ENCODE results near the gene SNX13.
"Not testable (repeated sequence)": the region's sequence is repeated elsewhere in the genome, so short reads cannot be mapped to it uniquely, and the experiment has no call there.

SNX13 gene

DNA sequence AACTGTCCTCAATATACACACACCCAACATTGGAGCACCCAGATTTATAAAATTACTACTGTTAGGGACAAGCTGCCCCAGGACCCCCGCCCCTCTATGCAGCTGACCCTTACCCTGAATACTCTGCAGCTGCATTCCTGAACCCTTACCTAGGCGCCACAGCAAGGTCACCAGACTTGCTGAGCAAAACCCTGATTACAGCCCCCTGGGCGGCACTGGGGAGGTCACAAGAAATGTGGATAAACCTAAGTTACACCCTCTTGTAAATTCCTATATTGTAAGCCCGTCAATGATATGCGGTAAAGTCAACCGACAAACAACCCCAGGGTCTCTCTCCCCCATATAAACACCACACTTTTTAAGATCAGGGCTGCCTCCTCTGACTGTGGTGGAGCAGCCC, 25.1 kb downstream of the SNX13 start:
- H3K9me3 ChIP-seq (ENCODE audit: control insufficient read depth in 1 of 2, low read length in 2 of 2), result peaks cover 5 to 12% of the 10 kb centered on the region in 2 donors
- H3K4me3 ChIP-seq (ENCODE audit: low read depth in 1 of 2, low read length in 2 of 2), result no peak overlapping the region
- H3K27me3 ChIP-seq (ENCODE audit: control insufficient read depth in 1 of 2, insufficient read depth in 2 of 2, low read length in 2 of 2), result no peaks in the 10 kb centered on the region
- H3K27ac ChIP-seq (ENCODE audit: low read depth, low read length), result no peak overlapping the region
- H3K36me3 ChIP-seq (ENCODE audit: control insufficient read depth in 1 of 2, insufficient read depth in 2 of 2, low read length in 2 of 2), result no peaks in the 10 kb centered on the region
- H3K4me1 ChIP-seq (ENCODE audit: control insufficient read depth in 1 of 2, insufficient read depth in 2 of 2, low read length in 2 of 2), result peaks cover 4 to 8% of the 10 kb centered on the region in 2 donors
- no peak overlapping the region for H3K9ac ChIP-seq (ENCODE audit: low read depth in 1 of 2, low read length in 2 of 2)

DNA sequence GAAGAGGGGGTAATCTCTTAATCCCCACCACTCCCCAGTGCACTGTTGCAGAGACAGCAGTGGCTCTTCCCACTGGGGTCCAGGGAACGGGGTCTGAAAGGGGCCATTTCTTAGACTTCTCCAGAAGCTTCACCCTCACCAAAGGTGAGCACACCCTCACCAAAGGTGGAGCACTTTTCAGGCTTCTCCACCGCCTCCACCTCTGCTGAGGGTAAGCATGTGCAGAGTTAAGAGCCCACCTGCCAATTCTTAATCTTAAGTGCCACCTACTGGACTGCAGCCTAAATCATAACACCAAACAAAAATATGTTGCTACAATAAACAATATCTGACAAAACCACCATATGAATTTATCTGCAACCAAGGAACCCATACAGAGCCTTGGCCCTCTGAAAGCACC, 27.0 kb downstream of the SNX13 start:
- no peak overlapping the region for H3K27ac ChIP-seq (ENCODE audit: low read depth, low read length)
- H3K27me3 ChIP-seq (ENCODE audit: control insufficient read depth in 1 of 2, insufficient read depth in 2 of 2, low read length in 2 of 2), result no peaks in the 10 kb centered on the region
- peaks cover 5 to 12% of the 10 kb centered on the region in 2 donors for H3K9me3 ChIP-seq (ENCODE audit: control insufficient read depth in 1 of 2, low read length in 2 of 2)

DNA sequence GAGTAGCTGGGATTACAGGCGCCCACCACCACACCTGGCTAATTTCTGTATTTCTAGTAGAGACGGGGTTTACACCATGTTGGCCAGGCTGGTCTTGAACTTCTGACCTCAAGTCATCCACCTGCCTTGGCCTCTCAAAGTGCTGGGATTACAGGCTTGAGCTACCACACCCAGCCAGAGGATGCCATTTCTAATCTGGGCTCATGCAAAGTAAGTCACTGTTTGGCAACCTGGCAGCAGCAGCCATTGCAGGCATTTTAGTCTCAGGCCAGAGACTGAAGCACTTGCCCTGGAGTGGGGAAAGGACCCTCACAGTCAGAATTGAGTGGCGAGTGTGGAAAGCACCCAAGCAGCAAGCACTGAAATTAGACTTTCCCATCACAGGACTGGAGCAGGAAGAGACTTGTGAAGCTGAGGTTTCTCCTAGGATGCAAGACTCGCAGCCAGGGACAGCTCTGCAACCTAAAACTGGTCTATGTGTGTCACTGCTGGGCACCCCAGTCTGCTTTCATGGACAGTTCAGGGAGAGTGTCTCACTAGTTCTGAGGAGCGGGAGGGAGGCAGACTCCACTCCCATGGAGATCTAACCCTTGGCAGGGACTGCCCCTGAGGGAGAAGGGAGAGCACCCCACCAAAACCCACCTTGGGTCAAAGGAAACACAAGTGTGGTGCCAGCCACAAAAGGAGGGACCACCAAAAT, 27.6 kb downstream of the SNX13 start:
- no peak overlapping the region for H3K4me3 ChIP-seq (ENCODE audit: low read depth in 1 of 2, low read length in 2 of 2)
- no peak overlapping the region for H3K9ac ChIP-seq (ENCODE audit: low read depth in 1 of 2, low read length in 2 of 2)
- H3K4me1 ChIP-seq (ENCODE audit: control insufficient read depth in 1 of 2, insufficient read depth in 2 of 2, low read length in 2 of 2), result peaks cover 4 to 8% of the 10 kb centered on the region in 2 donors
- peaks cover 0 to 4% of the 10 kb centered on the region in 2 donors for H3K36me3 ChIP-seq (ENCODE audit: control insufficient read depth in 1 of 2, insufficient read depth in 2 of 2, low read length in 2 of 2)
- no peak overlapping the region for H3K27ac ChIP-seq (ENCODE audit: low read depth, low read length)
- H3K9me3 ChIP-seq (ENCODE audit: control insufficient read depth in 1 of 2, low read length in 2 of 2), result peaks cover 5 to 12% of the 10 kb centered on the region in 2 donors
- no peaks in the 10 kb centered on the region for H3K27me3 ChIP-seq (ENCODE audit: control insufficient read depth in 1 of 2, insufficient read depth in 2 of 2, low read length in 2 of 2)

More for the DNA sequence above, 27.0 kb downstream of the SNX13 start:
- Histone ChIP-seq H3K9ac (ENCODE audit: low read depth in 1 of 2, low read length in 2 of 2) (no peak overlapping the region), H3K4me1 (ENCODE audit: control insufficient read depth in 1 of 2, insufficient read depth in 2 of 2, low read length in 2 of 2) (peaks cover 4 to 8% of the 10 kb centered on the region in 2 donors), H3K36me3 (ENCODE audit: control insufficient read depth in 1 of 2, insufficient read depth in 2 of 2, low read length in 2 of 2) (peaks cover 0 to 4% of the 10 kb centered on the region in 2 donors), H3K4me3 (ENCODE audit: low read depth in 1 of 2, low read length in 2 of 2) (no peak overlapping the region)

DNA sequence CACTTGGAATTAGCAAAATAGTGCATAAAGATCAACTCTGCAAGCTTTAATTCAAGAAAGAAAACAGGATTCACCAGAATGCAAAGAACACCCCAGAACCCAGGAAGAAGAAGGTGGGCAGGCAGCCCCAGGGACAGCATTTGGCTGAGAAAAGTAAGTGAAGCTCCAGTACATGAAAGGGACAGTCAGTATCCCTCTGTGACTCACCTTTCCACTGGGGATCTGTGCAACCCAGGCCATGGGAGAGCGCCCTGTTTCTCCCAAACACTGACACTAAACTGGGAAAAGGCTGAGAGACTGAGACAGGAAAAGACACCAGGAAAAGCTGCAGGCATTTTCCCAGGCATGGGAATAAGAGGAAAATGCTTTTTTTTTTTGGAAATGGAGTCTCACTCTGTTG, 28.2 kb downstream of the SNX13 start:
- Histone ChIP-seq H3K27ac (ENCODE audit: low read depth, low read length) (no peak overlapping the region), H3K4me3 (ENCODE audit: low read depth in 1 of 2, low read length in 2 of 2) (no peak overlapping the region)

DNA sequence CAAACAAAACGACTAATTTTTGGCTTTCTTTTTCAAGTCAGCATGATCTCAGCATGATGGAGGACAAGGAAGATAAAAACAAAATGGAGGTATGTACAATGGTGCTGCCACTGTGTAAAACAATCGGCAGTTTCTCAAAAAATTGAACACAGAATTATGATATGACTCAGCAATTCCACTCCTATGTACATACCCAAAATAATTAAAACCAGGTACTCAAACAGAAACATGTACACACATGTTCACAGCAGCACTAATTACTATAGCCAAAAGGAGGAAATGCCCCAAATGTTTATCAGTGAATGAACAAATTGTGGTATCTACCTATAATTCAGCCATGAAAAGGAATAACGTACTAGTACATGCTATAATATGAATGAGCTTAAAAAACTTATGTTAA, 29.9 kb downstream of the SNX13 start:
- H3K4me1 ChIP-seq (ENCODE audit: control insufficient read depth in 1 of 2, insufficient read depth in 2 of 2, low read length in 2 of 2), result peaks cover 4 to 12% of the 10 kb centered on the region in 2 donors
- no peaks in the 10 kb centered on the region for H3K27me3 ChIP-seq (ENCODE audit: control insufficient read depth in 1 of 2, insufficient read depth in 2 of 2, low read length in 2 of 2)
- H3K9ac ChIP-seq (ENCODE audit: low read depth in 1 of 2, low read length in 2 of 2), result no peak overlapping the region
- no peak overlapping the region for H3K27ac ChIP-seq (ENCODE audit: low read depth, low read length)
- H3K4me3 ChIP-seq (ENCODE audit: low read depth in 1 of 2, low read length in 2 of 2), result no peak overlapping the region
- H3K36me3 ChIP-seq (ENCODE audit: control insufficient read depth in 1 of 2, insufficient read depth in 2 of 2, low read length in 2 of 2), result peaks cover 0 to 4% of the 10 kb centered on the region in 2 donors
- H3K9me3 ChIP-seq (ENCODE audit: control insufficient read depth in 1 of 2, low read length in 2 of 2), result no peaks in the 10 kb centered on the region

More for the DNA sequence above, 28.2 kb downstream of the SNX13 start:
- H3K4me1 ChIP-seq (ENCODE audit: control insufficient read depth in 1 of 2, insufficient read depth in 2 of 2, low read length in 2 of 2), result peaks cover 4 to 12% of the 10 kb centered on the region in 2 donors
- no peaks in the 10 kb centered on the region for H3K27me3 ChIP-seq (ENCODE audit: control insufficient read depth in 1 of 2, insufficient read depth in 2 of 2, low read length in 2 of 2)
- peaks cover 0 to 4% of the 10 kb centered on the region in 2 donors for H3K36me3 ChIP-seq (ENCODE audit: control insufficient read depth in 1 of 2, insufficient read depth in 2 of 2, low read length in 2 of 2)
- peaks cover 5 to 11% of the 10 kb centered on the region in 2 donors for H3K9me3 ChIP-seq (ENCODE audit: control insufficient read depth in 1 of 2, low read length in 2 of 2)
- no peak overlapping the region for H3K9ac ChIP-seq (ENCODE audit: low read depth in 1 of 2, low read length in 2 of 2)

DNA sequence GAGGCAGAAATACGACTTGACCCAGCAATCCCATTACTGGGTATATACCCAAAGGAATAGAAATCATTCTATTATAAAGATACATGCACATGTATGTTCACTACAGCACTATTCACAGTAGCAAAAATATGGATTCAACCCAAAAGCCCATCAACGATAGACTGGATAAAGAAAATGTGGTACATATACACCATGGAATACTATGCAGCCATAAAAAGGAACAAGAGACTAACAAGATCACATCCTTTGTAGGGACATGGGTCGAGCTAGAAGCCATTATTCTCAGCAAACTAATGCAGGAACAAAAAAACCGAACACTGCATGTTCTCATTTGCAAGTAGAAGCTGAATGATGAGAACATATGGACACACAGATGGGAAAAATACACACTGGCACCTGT, 31.0 kb downstream of the SNX13 start:
- H3K27me3 ChIP-seq (ENCODE audit: control insufficient read depth in 1 of 2, insufficient read depth in 2 of 2, low read length in 2 of 2); H3K27ac ChIP-seq (ENCODE audit: low read depth, low read length); H3K36me3 ChIP-seq (ENCODE audit: control insufficient read depth in 1 of 2, insufficient read depth in 2 of 2, low read length in 2 of 2); H3K4me3 ChIP-seq (ENCODE audit: low read depth in 1 of 2, low read length in 2 of 2); H3K9me3 ChIP-seq (ENCODE audit: control insufficient read depth in 1 of 2, low read length in 2 of 2); H3K9ac ChIP-seq (ENCODE audit: low read depth in 1 of 2, low read length in 2 of 2); H3K4me1 ChIP-seq (ENCODE audit: control insufficient read depth in 1 of 2, insufficient read depth in 2 of 2, low read length in 2 of 2): not testable (repeated sequence)

DNA sequence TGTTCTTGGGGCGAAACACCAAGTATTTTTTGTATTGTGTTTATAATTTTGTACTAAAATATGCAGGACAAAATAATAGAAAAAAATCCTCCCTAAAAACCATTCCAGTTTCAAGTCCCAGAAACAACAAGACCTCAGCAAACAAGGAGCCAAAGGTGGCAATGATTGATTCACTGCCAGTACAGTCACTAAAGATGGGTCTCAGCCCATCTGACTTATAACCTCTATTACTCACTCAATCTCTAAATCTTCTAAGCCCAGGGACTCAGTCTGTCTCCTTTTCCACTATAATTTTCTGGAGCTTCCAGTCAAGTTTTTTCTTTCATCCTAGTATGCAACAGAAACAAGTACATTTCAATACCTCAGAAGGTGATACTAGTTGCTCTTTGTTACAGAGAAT, 33.3 kb downstream of the SNX13 start:
- Histone ChIP-seq H3K27me3 (ENCODE audit: control insufficient read depth in 1 of 2, insufficient read depth in 2 of 2, low read length in 2 of 2) (no peaks in the 10 kb centered on the region), H3K36me3 (ENCODE audit: control insufficient read depth in 1 of 2, insufficient read depth in 2 of 2, low read length in 2 of 2) (peaks cover 0 to 4% of the 10 kb centered on the region in 2 donors), H3K4me3 (ENCODE audit: low read depth in 1 of 2, low read length in 2 of 2) (no peak overlapping the region), H3K4me1 (ENCODE audit: control insufficient read depth in 1 of 2, insufficient read depth in 2 of 2, low read length in 2 of 2) (peaks cover 0 to 9% of the 10 kb centered on the region in 2 donors), H3K27ac (ENCODE audit: low read depth, low read length) (no peak overlapping the region), H3K9me3 (ENCODE audit: control insufficient read depth in 1 of 2, low read length in 2 of 2) (no peaks in the 10 kb centered on the region), H3K9ac (ENCODE audit: low read depth in 1 of 2, low read length in 2 of 2) (no peak overlapping the region)

DNA sequence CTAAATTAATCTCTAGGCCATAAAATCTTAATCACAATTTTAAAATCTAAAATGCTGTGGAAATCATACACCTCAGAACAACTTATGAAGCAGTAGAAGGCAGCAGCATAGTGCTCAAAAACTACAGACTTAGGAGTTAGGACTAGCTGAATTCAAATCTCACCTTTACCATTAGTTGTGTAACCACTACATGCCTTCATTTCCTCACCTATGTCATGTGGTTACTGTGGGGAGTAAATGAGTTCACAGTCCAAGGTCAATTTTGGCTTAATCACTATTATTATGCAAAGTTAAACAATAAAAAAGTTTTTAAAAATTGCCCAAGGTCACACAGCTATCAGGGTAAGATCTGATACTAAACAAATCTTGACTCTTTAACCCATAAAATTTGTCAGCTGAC, 37.0 kb downstream of the SNX13 start:
- H3K27ac ChIP-seq (ENCODE audit: low read depth, low read length), result no peak overlapping the region
- no peaks in the 10 kb centered on the region for H3K9me3 ChIP-seq (ENCODE audit: control insufficient read depth in 1 of 2, low read length in 2 of 2)
- no peaks in the 10 kb centered on the region for H3K27me3 ChIP-seq (ENCODE audit: control insufficient read depth in 1 of 2, insufficient read depth in 2 of 2, low read length in 2 of 2)
- peaks cover 0 to 9% of the 10 kb centered on the region in 2 donors for H3K4me1 ChIP-seq (ENCODE audit: control insufficient read depth in 1 of 2, insufficient read depth in 2 of 2, low read length in 2 of 2)
- H3K36me3 ChIP-seq (ENCODE audit: control insufficient read depth in 1 of 2, insufficient read depth in 2 of 2, low read length in 2 of 2), result no peaks in the 10 kb centered on the region
- no peak overlapping the region for H3K4me3 ChIP-seq (ENCODE audit: low read depth in 1 of 2, low read length in 2 of 2)
- no peak overlapping the region for H3K9ac ChIP-seq (ENCODE audit: low read depth in 1 of 2, low read length in 2 of 2)

DNA sequence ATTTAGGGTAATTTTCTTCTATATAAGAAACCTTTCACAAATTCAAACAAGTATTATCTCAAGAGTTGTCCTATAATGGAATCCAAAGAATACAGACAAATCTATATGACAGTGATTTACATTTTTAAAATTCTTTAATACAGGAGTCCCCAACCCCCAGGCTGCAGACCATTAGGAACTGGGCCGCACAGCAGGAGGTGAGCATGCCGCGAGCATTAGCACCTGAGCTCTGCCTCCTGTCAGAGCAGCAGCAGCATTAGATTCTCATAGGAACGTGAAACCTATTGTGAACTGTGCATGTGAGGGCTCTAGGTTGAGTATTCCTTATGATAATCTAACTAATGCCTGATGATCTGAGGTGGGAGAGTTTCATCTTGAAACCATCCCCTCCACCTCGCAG, 37.7 kb downstream of the SNX13 start:
- Histone ChIP-seq H3K4me1 (ENCODE audit: control insufficient read depth in 1 of 2, insufficient read depth in 2 of 2, low read length in 2 of 2) (peaks cover 0 to 9% of the 10 kb centered on the region in 2 donors), H3K27ac (ENCODE audit: low read depth, low read length) (no peak overlapping the region), H3K4me3 (ENCODE audit: low read depth in 1 of 2, low read length in 2 of 2) (no peak overlapping the region), H3K27me3 (ENCODE audit: control insufficient read depth in 1 of 2, insufficient read depth in 2 of 2, low read length in 2 of 2) (no peaks in the 10 kb centered on the region), H3K9me3 (ENCODE audit: control insufficient read depth in 1 of 2, low read length in 2 of 2) (no peaks in the 10 kb centered on the region), H3K9ac (ENCODE audit: low read depth in 1 of 2, low read length in 2 of 2) (no peak overlapping the region), H3K36me3 (ENCODE audit: control insufficient read depth in 1 of 2, insufficient read depth in 2 of 2, low read length in 2 of 2) (no peaks in the 10 kb centered on the region)

DNA sequence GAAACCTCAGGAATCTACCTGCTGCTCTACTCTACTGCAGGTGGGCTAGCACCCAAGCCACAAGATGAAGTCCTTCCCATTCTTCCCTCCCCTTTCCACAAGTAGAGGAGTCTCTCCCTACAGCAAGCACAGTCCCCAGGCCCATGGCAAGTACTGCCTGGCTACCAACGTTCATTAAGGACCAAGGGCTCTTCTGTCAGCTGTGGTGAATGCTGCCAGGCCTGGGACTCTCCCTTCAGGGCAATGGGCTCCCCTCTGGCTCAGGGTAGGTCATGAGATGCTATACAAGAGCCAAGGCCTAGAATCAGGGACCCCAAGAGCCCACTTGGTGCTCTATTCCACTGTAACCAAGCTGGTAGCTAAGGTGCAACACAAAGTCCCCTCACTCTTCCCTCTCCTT, 39.8 kb downstream of the SNX13 start:
- Histone ChIP-seq H3K36me3 (ENCODE audit: control insufficient read depth in 1 of 2, insufficient read depth in 2 of 2, low read length in 2 of 2) (peaks cover 4% of the 10 kb centered on the region in 2 donors), H3K9ac (ENCODE audit: low read depth in 1 of 2, low read length in 2 of 2) (no peak overlapping the region), H3K4me1 (ENCODE audit: control insufficient read depth in 1 of 2, insufficient read depth in 2 of 2, low read length in 2 of 2) (peaks cover 0 to 5% of the 10 kb centered on the region in 2 donors), H3K9me3 (ENCODE audit: control insufficient read depth in 1 of 2, low read length in 2 of 2) (no peaks in the 10 kb centered on the region), H3K4me3 (ENCODE audit: low read depth in 1 of 2, low read length in 2 of 2) (no peak overlapping the region), H3K27me3 (ENCODE audit: control insufficient read depth in 1 of 2, insufficient read depth in 2 of 2, low read length in 2 of 2) (no peaks in the 10 kb centered on the region), H3K27ac (ENCODE audit: low read depth, low read length) (no peak overlapping the region)
